Measurements from ENCODE around the gene CCN2.
A peak's percentile ranks its signal among the peaks of the same experiment; 100 is the strongest.

Gene CCN2

GRCh38 chr6:131950767-131951575 is at the start of gene CCN2:
Gene CCN2 (minus strand): TSS chr6:131951372. CDS start chr6:131951172, 200 bp downstream.
- DNase-seq (ENCODE audit: low spot score) = peak; percentile 88

GRCh38 chr6:132000296-132000695 is 49.1 kb upstream of the CCN2 start:
- no peak for DNase-seq (ENCODE audit: low spot score)

GRCh38 chr6:131999545-132000146 is 48.5 kb upstream of the CCN2 start:
- DNase-seq (ENCODE audit: low spot score) = no peak

GRCh38 chr6:131998255-131998982 is 47.2 kb upstream of the CCN2 start:
- no peak for DNase-seq (ENCODE audit: low spot score)

GRCh38 chr6:131997429-131998153 is 46.4 kb upstream of the CCN2 start:
- no peak for DNase-seq (ENCODE audit: low spot score)

GRCh38 chr6:131995917-131996316 is 44.7 kb upstream of the CCN2 start:
- no peak for DNase-seq (ENCODE audit: low spot score)

- DNase-seq (ENCODE audit: low spot score) = no peak
Measured at GRCh38 chr6:131992557-131992956, 41.4 kb upstream of the CCN2 start.

GRCh38 chr6:131989036-131989435 is 37.9 kb upstream of the CCN2 start:
- no peak for DNase-seq (ENCODE audit: low spot score)

GRCh38 chr6:131982740-131983259 is 31.6 kb upstream of the CCN2 start:
- no peak for DNase-seq (ENCODE audit: low spot score)

GRCh38 chr6:131981624-131981978 is 30.4 kb upstream of the CCN2 start:
- DNase-seq (ENCODE audit: low spot score) = no peak

- no peak for DNase-seq (ENCODE audit: low spot score)
Measured at GRCh38 chr6:131980791-131981623, 29.8 kb upstream of the CCN2 start.

GRCh38 chr6:131980338-131980790 is 29.2 kb upstream of the CCN2 start:
- no peak for DNase-seq (ENCODE audit: low spot score)

- no peak for DNase-seq (ENCODE audit: low spot score)
Measured at GRCh38 chr6:131979515-131980337, 28.6 kb upstream of the CCN2 start.

GRCh38 chr6:131978522-131978921 is 27.4 kb upstream of the CCN2 start:
- DNase-seq (ENCODE audit: low spot score) = no peak

GRCh38 chr6:131976545-131977061 is 25.4 kb upstream of the CCN2 start:
- DNase-seq (ENCODE audit: low spot score) = no peak

GRCh38 chr6:131972741-131973140 is 21.6 kb upstream of the CCN2 start:
- no peak for DNase-seq (ENCODE audit: low spot score)

GRCh38 chr6:131970076-131970859 is 19.1 kb upstream of the CCN2 start:
- DNase-seq (ENCODE audit: low spot score) = no peak

GRCh38 chr6:131968656-131969055 is 17.5 kb upstream of the CCN2 start:
- DNase-seq (ENCODE audit: low spot score) = no peak

- no peak for DNase-seq (ENCODE audit: low spot score)
Measured at GRCh38 chr6:131967948-131968347, 16.8 kb upstream of the CCN2 start.
